Tracheal epithelial cell (primary cell): ENCODE results near the gene CCRL2. TPM values are rescaled to one million over a fixed set of nuclear protein-coding genes. Genes with fewer than 3 reads are reported as not detected.

ENCODE experiments used
- total RNA-seq: library from RNA; depleted of rRNA; stranded (reverse); fragments of >200 nt; gene quantifications from 2 replicates; pipeline ENCODE4 v1.2.1, GENCODE V29; 2014

CCRL2 gene, protein sequence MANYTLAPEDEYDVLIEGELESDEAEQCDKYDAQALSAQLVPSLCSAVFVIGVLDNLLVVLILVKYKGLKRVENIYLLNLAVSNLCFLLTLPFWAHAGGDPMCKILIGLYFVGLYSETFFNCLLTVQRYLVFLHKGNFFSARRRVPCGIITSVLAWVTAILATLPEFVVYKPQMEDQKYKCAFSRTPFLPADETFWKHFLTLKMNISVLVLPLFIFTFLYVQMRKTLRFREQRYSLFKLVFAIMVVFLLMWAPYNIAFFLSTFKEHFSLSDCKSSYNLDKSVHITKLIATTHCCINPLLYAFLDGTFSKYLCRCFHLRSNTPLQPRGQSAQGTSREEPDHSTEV
- 0.24 TPM in 1 of 2 replicates, not detected in the other for total RNA-seq

GRCh38 chr3:46406788-46407611 is at the start of gene CCRL2, which contains the start of gene CCR5AS:
TSS of gene CCRL2 (plus strand) at chr3:46407259. CDS start at chr3:46408080, 821 bp downstream.
TSS of gene CCR5AS (minus strand) at chr3:46407066.

GRCh38 chr3:46370839-46371518 is 36.1 kb upstream of the CCRL2 start, which contains the start of gene CCR5:
TSS of gene CCR5 (plus strand) at chr3:46370946. CDS start at chr3:46372903, 1,957 bp downstream.

Other genes with a start within 250 kb of the CCRL2 start
- gene CCR1, start 198.9 kb upstream of the CCRL2 start, total RNA-seq, result not detected in 2 replicates
- gene CCR3, start 164.8 kb upstream of the CCRL2 start, total RNA-seq, result not detected in 2 replicates
- gene CCR2, start 53.1 kb upstream of the CCRL2 start, total RNA-seq, result not detected in 2 replicates
- not detected in 2 replicates for gene CCR5, start 36.3 kb upstream of the CCRL2 start, total RNA-seq
- 0.43 and 0.48 TPM in 2 replicates for gene LTF, start 57.6 kb downstream of the CCRL2 start, total RNA-seq
- not detected in 2 replicates for gene RTP3, start 90.7 kb downstream of the CCRL2 start, total RNA-seq
- under 0.01 TPM in 1 of 2 replicates, not detected in the other for gene LRRC2, start 159.0 kb downstream of the CCRL2 start, total RNA-seq
- not detected in 2 replicates for gene FAM240A, start 205.3 kb downstream of the CCRL2 start, total RNA-seq